HG03439 (cell line): ENCODE measurements around the gene BRCA1.

Experiments used
- ATAC-seq: cut with Tn5 transposase; IDR thresholded peaks from one replicate; pipeline ENCODE4 v1.9.1; 2021; ENCODE audit warnings: mild to moderate bottlenecking, moderate library complexity; ENCODE audit not compliant: unreplicated experiment

The BRCA1 gene

DNA sequence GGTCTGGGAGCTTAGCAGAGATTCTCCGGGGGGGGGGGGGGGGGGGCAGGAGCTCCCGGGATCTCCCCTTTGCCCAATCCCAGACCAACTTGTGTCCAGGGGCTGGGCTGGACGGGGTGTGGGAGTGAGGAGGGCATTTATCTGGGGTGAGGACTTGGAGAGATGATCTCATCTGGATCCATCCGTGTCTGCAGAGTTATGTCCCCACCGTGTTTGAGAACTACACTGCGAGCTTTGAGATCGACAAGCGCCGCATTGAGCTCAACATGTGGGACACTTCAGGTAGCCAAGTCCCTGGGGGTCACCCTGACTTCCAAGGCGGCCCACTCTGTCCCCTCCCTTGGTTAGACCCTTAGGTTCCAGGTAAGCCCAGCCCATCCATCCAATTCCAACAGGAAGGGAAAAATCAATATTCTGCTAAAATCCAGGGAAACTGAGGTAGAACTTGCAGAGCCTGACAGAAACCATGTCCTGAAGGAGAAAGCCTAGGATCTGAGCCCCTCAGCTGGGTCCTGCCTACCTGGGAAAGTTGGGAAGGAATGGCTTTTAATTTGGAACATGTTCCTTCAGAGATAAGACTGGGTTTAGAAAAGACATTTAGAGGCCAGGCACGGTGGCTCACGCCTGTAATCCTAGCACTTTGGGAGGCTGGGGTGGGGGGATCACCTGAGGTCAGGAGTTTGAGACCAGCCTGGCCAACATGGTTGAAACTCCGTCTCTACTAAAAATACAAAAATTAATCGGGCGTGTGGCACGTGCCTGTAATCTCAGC, 99.2 kb downstream of the BRCA1 start:
- ATAC-seq, result no peak

- ATAC-seq, result no peak
Measured at GRCh38 chr17:43025290-43025657, 99.9 kb downstream of the BRCA1 start.

GRCh38 chr17:43024407-43025289, 100.5 kb downstream of the BRCA1 start, which contains the start of gene RND2:
RND2 (plus strand) TSS chr17:43025231; CDS start chr17:43025348, 117 bp downstream.
- peak; percentile 41 for ATAC-seq

- no peak for ATAC-seq
Measured at GRCh38 chr17:43021741-43022512, 103.2 kb downstream of the BRCA1 start, which contains the start of gene VAT1. VAT1 (minus strand) TSS chr17:43022385; CDS start chr17:43022322, 63 bp downstream.

DNA sequence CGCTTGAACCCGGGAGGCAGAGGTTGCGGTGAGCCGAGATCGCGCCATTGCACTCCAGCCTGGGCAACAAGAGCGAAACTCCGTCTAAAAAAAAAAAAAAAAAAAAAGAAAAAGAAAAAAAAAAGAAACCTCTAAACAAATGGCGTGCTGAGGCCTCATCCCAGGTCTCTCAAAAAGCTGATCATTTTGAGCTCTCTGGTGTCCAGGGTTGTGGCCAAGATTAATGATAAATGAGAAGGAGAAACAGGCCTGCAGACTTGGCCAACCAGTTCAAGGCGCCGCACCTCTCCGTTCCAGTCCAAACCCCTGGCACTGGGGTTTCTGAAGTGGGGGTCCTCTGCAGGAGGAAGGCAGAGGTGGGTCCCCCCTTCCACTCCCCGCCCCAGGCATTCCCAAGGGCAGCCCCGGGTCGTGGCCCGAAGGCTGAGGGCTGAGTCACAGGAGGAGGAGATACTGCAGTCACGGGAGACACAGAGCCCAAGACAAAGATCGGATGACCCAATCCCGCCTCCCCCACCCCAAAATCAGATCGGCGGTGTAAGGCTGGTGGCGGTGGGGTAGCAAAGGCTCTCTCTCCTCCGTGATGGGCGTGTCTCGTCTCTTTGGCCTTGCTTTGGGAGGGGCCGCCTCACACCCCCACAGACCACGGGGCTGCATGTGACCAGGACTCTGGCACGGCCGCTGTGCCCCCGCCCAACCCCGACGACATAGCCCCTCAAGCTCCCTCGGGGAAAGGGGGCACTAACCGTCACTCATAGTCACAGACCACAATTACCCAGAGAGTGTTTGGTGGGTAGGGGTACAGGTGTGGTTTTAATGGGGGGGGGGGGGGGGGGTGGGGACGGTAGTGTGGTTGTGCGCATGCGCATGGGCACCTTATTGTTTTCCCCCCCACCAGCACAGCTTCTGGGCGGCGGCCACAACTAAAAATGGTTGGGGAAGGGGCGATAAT, 104.1 kb downstream of the BRCA1 start:
- no peak for ATAC-seq

- no peak for ATAC-seq
Measured at GRCh38 chr17:43020030-43020621, 105.0 kb downstream of the BRCA1 start.

- no peak for ATAC-seq
Measured at GRCh38 chr17:43019418-43019817, 105.7 kb downstream of the BRCA1 start.

GRCh38 chr17:43018932-43019331, 106.2 kb downstream of the BRCA1 start:
- no peak for ATAC-seq

DNA sequence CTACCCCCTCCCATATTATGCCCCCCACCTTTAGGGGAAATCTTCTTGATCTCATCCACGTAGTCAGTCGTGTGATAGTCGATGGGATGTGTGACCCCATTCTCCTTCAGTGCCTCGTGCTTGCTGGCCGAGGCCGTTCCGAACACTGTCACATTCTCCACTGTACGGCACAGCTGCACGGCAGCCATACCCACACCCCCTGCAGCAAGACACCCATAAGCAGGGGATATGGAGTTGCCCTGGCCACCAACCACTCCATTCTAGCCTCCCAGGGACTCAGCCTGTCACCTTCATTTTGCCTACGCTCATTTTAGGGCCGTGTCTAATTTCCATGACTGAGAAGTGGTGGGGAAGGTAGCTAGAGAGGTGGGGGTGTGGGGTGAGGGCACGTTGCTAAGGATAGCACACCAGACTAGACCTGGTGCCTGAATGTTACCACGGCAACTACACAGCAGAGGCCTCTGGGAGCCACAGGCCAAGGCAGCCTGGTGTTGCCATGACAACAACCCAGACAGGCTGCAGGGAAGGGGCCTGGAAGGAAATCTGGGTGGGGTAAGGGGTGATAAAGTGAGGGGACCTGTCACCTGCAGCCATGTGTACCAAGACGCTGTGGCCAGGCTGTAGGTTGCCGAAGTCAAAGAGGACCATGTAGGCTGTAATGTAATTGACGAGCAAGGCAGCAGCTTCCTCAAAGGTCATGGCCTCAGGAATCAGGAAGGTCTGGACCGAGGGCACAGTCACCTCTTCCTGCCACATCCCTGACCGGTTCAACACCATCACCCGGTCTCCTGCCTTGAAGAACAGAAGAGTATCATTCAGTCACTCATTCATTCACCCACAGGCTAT, 106.9 kb downstream of the BRCA1 start:
- ATAC-seq, result no peak

DNA sequence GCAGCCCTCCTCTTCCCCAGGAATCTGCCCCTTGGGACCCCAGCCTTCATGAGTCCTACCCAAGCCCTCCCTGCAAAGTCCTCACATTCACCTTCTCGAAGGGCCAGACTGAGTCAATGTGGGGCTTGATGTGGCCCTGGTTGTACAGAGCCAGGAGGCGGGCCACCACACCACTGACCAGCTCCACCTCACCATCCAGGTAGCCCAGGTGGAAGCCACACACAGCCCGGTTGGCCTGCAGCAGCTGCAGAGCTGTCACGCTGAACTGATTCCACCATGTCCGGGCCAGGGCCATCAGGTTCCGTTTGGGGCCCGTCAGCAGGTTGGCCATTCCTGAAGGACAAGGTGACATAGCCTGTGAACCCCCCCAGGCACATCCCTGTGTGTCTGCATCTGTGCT, 108.9 kb downstream of the BRCA1 start:
- ATAC-seq, result no peak

- no peak for ATAC-seq
Measured at GRCh38 chr17:43015579-43015978, 109.6 kb downstream of the BRCA1 start.

DNA sequence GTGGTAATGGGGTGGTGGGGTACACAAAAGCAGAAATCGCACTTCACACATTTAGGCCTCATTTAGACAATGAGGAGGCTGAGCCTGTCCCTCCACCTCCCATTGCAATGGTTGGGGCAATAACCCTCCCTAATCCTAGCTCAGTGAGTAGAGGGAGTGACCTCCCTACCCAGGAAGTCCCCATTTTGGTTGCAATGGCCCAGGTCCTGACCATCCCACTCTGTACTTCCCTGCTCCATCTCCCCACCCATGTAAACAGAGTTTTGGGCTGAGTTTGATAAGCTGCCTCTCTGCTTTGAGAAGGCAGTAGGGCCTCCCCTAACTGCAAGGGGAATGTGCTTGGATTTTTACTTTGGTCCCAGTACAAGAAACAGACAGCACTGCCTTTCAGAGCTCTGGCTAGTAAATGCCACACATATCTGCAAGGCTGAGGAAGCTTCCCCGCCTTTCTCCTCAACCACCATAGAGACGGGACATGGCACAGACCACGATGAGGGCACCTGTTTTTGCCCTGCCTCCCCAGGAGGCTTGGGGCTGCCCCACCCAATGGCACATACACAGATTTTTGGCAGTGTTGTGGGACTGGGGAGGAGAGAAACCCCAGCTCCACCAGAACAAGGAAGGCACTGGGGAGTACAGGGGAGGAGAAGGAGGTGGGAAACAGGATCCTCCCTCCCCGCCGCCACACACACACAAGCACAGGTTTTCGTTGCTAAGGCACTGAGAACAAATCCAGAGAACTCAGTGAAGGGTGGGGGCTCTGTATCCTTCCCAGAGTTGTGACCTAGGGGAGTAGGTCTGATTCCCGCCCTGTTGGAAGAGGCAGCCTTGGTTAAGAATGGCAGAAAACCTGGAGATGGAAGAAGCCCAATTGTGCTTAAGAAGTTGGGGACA, 110.3 kb downstream of the BRCA1 start:
- ATAC-seq, result no peak

DNA sequence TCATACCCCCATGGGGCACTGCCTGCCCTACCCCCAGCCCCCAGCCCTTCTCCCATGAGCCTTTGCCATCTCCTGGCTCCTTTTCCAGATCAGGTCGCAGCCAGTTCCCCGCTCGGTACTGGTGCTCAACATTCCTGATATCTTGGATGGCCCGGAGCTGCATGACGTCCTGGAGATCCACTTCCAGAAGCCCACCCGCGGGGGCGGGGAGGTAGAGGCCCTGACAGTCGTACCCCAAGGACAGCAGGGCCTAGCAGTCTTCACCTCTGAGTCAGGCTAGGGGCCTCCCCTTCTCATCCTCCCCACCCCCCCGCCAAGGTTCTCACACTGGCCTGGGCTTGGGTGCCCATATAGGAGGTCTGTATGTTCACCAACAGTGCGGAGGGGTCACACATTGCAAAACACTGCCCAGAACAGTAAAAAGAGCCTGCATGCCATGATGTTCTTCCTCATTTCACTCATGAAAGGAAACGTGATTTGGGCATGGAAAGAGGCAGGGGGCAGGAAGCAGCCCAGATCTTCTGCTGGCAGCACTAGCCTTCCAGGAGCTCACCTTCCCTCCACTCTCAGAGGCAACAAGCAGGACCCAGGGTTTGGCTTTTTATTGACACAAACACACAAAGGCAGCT, 111.0 kb downstream of the BRCA1 start:
- no peak for ATAC-seq

GRCh38 chr17:43013296-43013695, 111.9 kb downstream of the BRCA1 start:
- ATAC-seq, result no peak

DNA sequence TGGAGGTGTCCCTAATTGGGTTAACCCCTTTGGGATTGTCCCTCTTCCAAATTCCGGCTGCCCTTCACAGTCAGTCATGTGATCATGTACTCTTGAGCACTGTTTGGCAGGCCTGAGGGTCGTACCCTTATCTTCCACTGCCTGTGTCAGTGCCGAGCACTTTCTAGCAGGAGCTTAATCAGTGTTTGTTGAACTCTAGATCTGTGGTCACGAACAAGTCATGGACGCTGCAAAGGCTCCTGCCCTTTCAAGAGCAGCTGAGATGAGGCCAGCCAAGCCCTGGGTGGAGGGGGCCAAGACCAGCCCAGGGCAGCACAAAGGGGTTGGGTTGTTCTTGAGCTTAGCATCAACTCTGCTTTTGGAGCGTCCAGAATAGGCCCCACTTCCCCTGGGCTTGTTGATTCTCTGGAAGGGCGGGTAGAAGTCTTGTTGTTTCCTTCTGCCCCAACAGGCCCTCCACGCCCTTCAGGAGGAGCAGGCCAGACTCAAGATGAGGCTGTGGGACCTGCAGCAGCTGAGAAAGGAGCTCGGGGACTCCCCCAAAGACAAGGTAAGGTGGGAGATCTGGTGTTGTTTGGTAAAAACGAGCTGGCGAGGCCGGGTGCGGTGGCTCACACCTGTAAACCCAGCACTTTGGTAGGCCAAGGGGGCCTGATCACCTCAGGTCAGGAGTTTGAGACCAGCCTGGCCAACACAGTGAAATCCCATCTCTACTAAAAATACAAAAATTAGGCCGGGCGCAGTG, 113.3 kb downstream of the BRCA1 start:
- no peak for ATAC-seq

GRCh38 chr17:43010667-43011308, 114.4 kb downstream of the BRCA1 start:
- no peak for ATAC-seq
